GM12878 (cell line): ENCODE measurements around the gene IL1RAP. TPM values are rescaled to one million over a fixed set of nuclear protein-coding genes. Genes with fewer than 3 reads are reported as not detected.

ENCODE experiments used
- ATAC-seq: fragments of 200-7000 bp; cut with Tn5 transposase; 3 replicates; pipeline ENCODE4 v1.9.1; 2020; ENCODE audit warnings: mild to moderate bottlenecking, moderate library complexity
- BruUV-seq: library from RNA; stranded (reverse); fragments of 400-500 nt; replicated peaks from 2 replicates; lab custom pipeline; 2021; lab: Mats Ljungman, UMichigan
- CTCF ChIA-PET: fragments of 300-600 bp; sonication (Branson Sonifier 250); formaldehyde crosslinking; extraction: SDS; loops from one replicate; lab custom pipeline; 2021; ENCODE audit warnings: inconsistent platforms; lab: Yijun Ruan, JAX
- POLR2A ChIA-PET: fragments of 350-600 bp; formaldehyde crosslinking; extraction: SDS; loops from one replicate; lab custom pipeline; 2021; ENCODE audit warnings: inconsistent platforms; lab: Charles Lee
- RAD21 ChIA-PET: fragments of 300-600 bp; sonication (Branson Sonifier 250); formaldehyde crosslinking; loops from one replicate; lab custom pipeline; 2023; ENCODE audit warnings: antibody characterized with exemption; ENCODE audit not compliant: unreplicated experiment; lab: Charles Lee
- SMC1A ChIA-PET: fragments of 300-600 bp; sonication (Branson Sonifier 250); formaldehyde crosslinking; loops from one replicate; lab custom pipeline; 2023; ENCODE audit not compliant: unreplicated experiment, uncharacterized antibody; lab: Charles Lee
- DNase-seq: peaks from one replicate; pipeline ENCODE4 v3.0.0-alpha.2; 2011; ENCODE audit warnings: low read depth, low spot score
- FAIRE-seq: peaks from 3 replicates; lab custom pipeline; 2011; peaks lifted over from hg19 to GRCh38; lab: Jason Lieb, UNC
- H2AFZ ChIP-seq: 2 replicates; pipeline ENCODE4 v1.6.0; 2011; ENCODE audit warnings: low read depth, low read length, control low read depth; ENCODE audit not compliant: control insufficient read depth
- H3K27ac ChIP-seq: 2 replicates; pipeline ENCODE4 v1.5.1; 2011; ENCODE audit warnings: control low read depth; ENCODE audit not compliant: control insufficient read depth, insufficient read depth
- H3K27me3 ChIP-seq, 2 experiments: replicated peaks in 1 of 2; 2 replicates each; pipeline versions ENCODE4 v1.6.0 to v1.6.1; 2011; ENCODE audit warnings: low read length in 1 of 2; ENCODE audit not compliant: control insufficient read depth in 2 of 2, insufficient read depth in 2 of 2
- H3K36me3 ChIP-seq, 2 experiments: 2 replicates each; pipeline ENCODE4 v1.5.1; 2011; ENCODE audit warnings: low read length in 1 of 2; ENCODE audit not compliant: control insufficient read depth in 2 of 2, insufficient read depth in 2 of 2
- H3K4me1 ChIP-seq: 2 replicates; pipeline ENCODE4 v1.6.1; 2011; ENCODE audit warnings: mild to moderate bottlenecking, low read length, moderate library complexity, mixed read lengths; ENCODE audit not compliant: control insufficient read depth, insufficient read depth
- H3K4me2 ChIP-seq: 2 replicates; pipeline ENCODE4 v1.6.0; 2011; ENCODE audit warnings: control low read depth; ENCODE audit not compliant: control insufficient read depth, insufficient read depth
- H3K4me3 ChIP-seq: fragments of 200-600 bp; sonication (generic); 2 replicates; pipeline ENCODE4 v1.5.1; 2016
- H3K79me2 ChIP-seq: 2 replicates; pipeline ENCODE4 v1.6.0; 2011; ENCODE audit warnings: low read length; ENCODE audit not compliant: control insufficient read depth, insufficient read depth
- H3K9ac ChIP-seq: 2 replicates; pipeline ENCODE4 v1.8.0; 2011; ENCODE audit warnings: low read length, control low read depth, mixed read lengths; ENCODE audit not compliant: control insufficient read depth, insufficient read depth
- H3K9me3 ChIP-seq: replicated peaks from 3 replicates; pipeline ENCODE4 v1.5.1; 2011; ENCODE audit warnings: mild to moderate bottlenecking, low read length; ENCODE audit not compliant: control insufficient read depth, insufficient read depth
- H4K20me1 ChIP-seq: 2 replicates; pipeline ENCODE4 v1.6.0; 2011; ENCODE audit not compliant: control insufficient read depth, insufficient read depth
- CUX1 ChIP-seq: IDR thresholded peaks from 2 replicates; pipeline ENCODE4 v1.6.1; 2012; ENCODE audit warnings: improper control_type of control experiment, low read depth, low read length; ENCODE audit not compliant: insufficient replicate concordance
- HCFC1 ChIP-seq: fragments of 150-350 bp; IDR thresholded peaks from 2 replicates; pipeline ENCODE4 v1.6.1; 2014; ENCODE audit warnings: low read length
- IRF4 ChIP-seq: IDR thresholded peaks from 2 replicates; pipeline ENCODE4 v1.6.1; 2011; ENCODE audit warnings: low read depth, low read length
- WGBS: methylation state at CpG from one replicate; pipeline ENCODE4 v1.1.6; 2016; ENCODE audit warnings: low lambda C conversion rate; ENCODE audit not compliant: insufficient replicate concordance, insufficient coverage; ENCODE audit errors: missing lambda C conversion rate; 5-methylcytosine and 5-hydroxymethylcytosine counted together
- in situ Hi-C: fragments of 300-500 bp; cut with MboI; formaldehyde crosslinking; loops from 9 replicates; pipeline ENCODE4 v1.14.3; 2018; ENCODE audit warnings: mixed read lengths
- intact Hi-C: fragments of 100-400 bp; cut with micrococcal nuclease; formaldehyde crosslinking; loops from one replicate; pipeline ENCODE4 v1.14.2; 2022; ENCODE audit not compliant: unreplicated experiment
- polyA plus RNA-seq, 11 experiments: library from polyadenylated mRNA; depleted of rRNA in 4 of 11; unstranded in 6 of 11; stranded (reverse) in 5 of 11; fragments of >200 nt; fragmentation: Nextera tagmentation in 4 of 11; fragmentation: Illumina TruSeq in 1 of 11; extraction: Ambion mirVana in 4 of 11; extraction: Trizol in 1 of 11; gene quantifications; 1 replicate in 1 of 11; 2 replicates in 10 of 11; pipeline versions ENCODE4 v1.2.1 to v1.2.3, GENCODE V29; 2011 to 2016; ENCODE audit warnings: inconsistent platforms in 2 of 11, missing spikeins in 2 of 11, low read depth in 1 of 11
- total RNA-seq, 4 experiments: library from RNA; depleted of rRNA in 3 of 4; stranded (reverse); fragments of >200 nt in 3 of 4; fragmentation: Illumina TruSeq in 1 of 4; extraction: Trizol in 1 of 4; gene quantifications; 2 replicates each; pipeline versions ENCODE4 v1.2.1 to v1.2.3, GENCODE V29; 2013 to 2021

The IL1RAP gene
- total and polyA plus RNA-seq, 10 of the 15 experiments (the other 5 are each of a cell fraction or from before 2014, with no cell fraction given): 0.17 to 1.0 (median 0.44) TPM; not detected in 1

GRCh38 chr3:190645932-190646460, 132.1 kb downstream of the IL1RAP start:
- FAIRE-seq (no peak), ATAC-seq (no peak)
- ChIA-PET POLR2A (no interaction called here), CTCF (interaction anchor here (1.4 kb wide), 1 partner anchor 17 kb away, joined by 4 read pairs; no protein-coding TSS in a partner anchor), SMC1A (no interaction called here), RAD21 (no interaction called here)
- no peaks in the 10 kb centered on the region for H3K79me2 ChIP-seq
- no peaks in the 10 kb centered on the region for H3K9me3 ChIP-seq
- no peak overlapping the region for H3K27ac ChIP-seq
- no peaks in the 10 kb centered on the region for H4K20me1 ChIP-seq
- no peak overlapping the region for H3K9ac ChIP-seq
- intact Hi-C loops: no loop called here
- no peak overlapping the region for H3K4me2 ChIP-seq
- in situ Hi-C loops: no loop called here
- no peaks in the 10 kb centered on the region for H3K4me1 ChIP-seq
- no TSS peak for BruUV-seq
- TF ChIP-seq IRF4: no peak
- no peak for TF ChIP-seq HCFC1
- no peak for TF ChIP-seq CUX1
- TF ChIP-seq, all 136 proteins: peak for 0
- 61% methylated on average over 4 of the region's 4 CpGs for WGBS
- H2AFZ ChIP-seq: no peak overlapping the region
- no peak overlapping the region for H3K4me3 ChIP-seq
- no peaks in the 10 kb centered on the region for H3K36me3 ChIP-seq
- H3K27me3 ChIP-seq: no peaks in the 10 kb centered on the region
- DNase-seq: no peak
